HepG2 (cell line): ENCODE results near the gene FAM171A2. TPM values are rescaled to one million over a fixed set of nuclear protein-coding genes. Genes with fewer than 3 reads are reported as not detected.
A peak's percentile ranks its signal among the peaks of the same experiment; 100 is the strongest.

ENCODE experiments used
- AGO2 ChIP-seq: fragments of 200-400 bp; formaldehyde crosslinking; optimal IDR thresholded peaks from 2 replicates; pipeline ENCODE3; 2017; ENCODE audit warnings: mild to moderate bottlenecking, low read depth, low read length, moderate library complexity
- GFI1 ChIP-seq: sonication (generic); formaldehyde crosslinking; IDR thresholded peaks from 2 replicates; pipeline ENCODE4 v1.5.0; 2020; ENCODE audit warnings: missing genetic modification reagents, mild to moderate bottlenecking, borderline replicate concordance
- ISL2 ChIP-seq: sonication (generic); formaldehyde crosslinking; IDR thresholded peaks from 2 replicates; pipeline ENCODE4 v1.5.0; 2020; ENCODE audit warnings: missing genetic modification reagents
- RBFOX2 ChIP-seq: fragments of 200-400 bp; formaldehyde crosslinking; IDR thresholded peaks from 2 replicates; pipeline ENCODE4 v1.6.1; 2017; ENCODE audit warnings: low read depth, mild to moderate bottlenecking, low read length
- SMAD1 ChIP-seq: sonication (generic); formaldehyde crosslinking; IDR thresholded peaks from 2 replicates; pipeline ENCODE4 v1.4.0; 2020; ENCODE audit warnings: missing genetic modification reagents, low read depth, mild to moderate bottlenecking, borderline replicate concordance
- SP4 ChIP-seq: sonication (generic); formaldehyde crosslinking; IDR thresholded peaks from 2 replicates; pipeline ENCODE4 v1.8.1; 2023; ENCODE audit warnings: mild to moderate bottlenecking, missing genetic modification reagents
- SRF ChIP-seq: IDR thresholded peaks from 2 replicates; pipeline ENCODE4 v1.6.1; 2011; ENCODE audit warnings: mild to moderate bottlenecking, low read depth, low read length, moderate library complexity
- SUZ12 ChIP-seq: fragments of 150-350 bp; IDR thresholded peaks from 2 replicates; pipeline ENCODE4 v1.6.1; 2014; ENCODE audit warnings: low read depth, low read length
- TOE1 ChIP-seq: sonication (generic); formaldehyde crosslinking; IDR thresholded peaks from 2 replicates; pipeline ENCODE4 v1.4.0; 2020; ENCODE audit warnings: mild to moderate bottlenecking, missing genetic modification reagents
- ZNF143 ChIP-seq: sonication (generic); formaldehyde crosslinking; IDR thresholded peaks from 2 replicates; pipeline ENCODE4 v1.4.0; 2020; ENCODE audit warnings: missing genetic modification reagents
- ZNF17 ChIP-seq: sonication (generic); formaldehyde crosslinking; IDR thresholded peaks from 2 replicates; pipeline ENCODE4 v1.5.0; 2020; ENCODE audit warnings: mild to moderate bottlenecking, missing genetic modification reagents
- ZNF607 ChIP-seq: sonication (generic); formaldehyde crosslinking; IDR thresholded peaks from 2 replicates; pipeline ENCODE4 v1.5.1; 2020; ENCODE audit warnings: missing genetic modification reagents, mild to moderate bottlenecking, borderline replicate concordance
- ZSCAN29 ChIP-seq: sonication (generic); formaldehyde crosslinking; conservative IDR thresholded peaks from 2 replicates; pipeline ENCODE4 v1.4.0; 2020; ENCODE audit warnings: mild to moderate bottlenecking, missing genetic modification reagents
- polyA plus RNA-seq, 8 experiments: library from polyadenylated mRNA; depleted of rRNA in 3 of 8; stranded (reverse) in 7 of 8; unstranded in 1 of 8; fragments of >200 nt; fragmentation: Illumina TruSeq in 4 of 8; extraction: Trizol in 4 of 8; gene quantifications; 2 replicates each; pipeline versions ENCODE4 v1.2.1 to v1.2.3, GENCODE V29; 2011 to 2016; ENCODE audit warnings: low read depth in 4 of 8, missing spikeins in 1 of 8, mixed read lengths in 1 of 8; ENCODE audit not compliant: insufficient read depth in 1 of 8
- total RNA-seq, 5 experiments: library from RNA; depleted of rRNA; stranded (reverse); fragments of >200 nt; fragmentation: Illumina TruSeq; extraction: Trizol; gene quantifications; 2 replicates each; pipeline ENCODE4 v1.2.3, GENCODE V29; 2016; ENCODE audit warnings: low read depth in 1 of 5
- TF ChIP-seq, protein P1 (sequence below): sonication (generic); formaldehyde crosslinking; IDR thresholded peaks from 2 replicates; pipeline ENCODE4 v1.5.0; 2020; ENCODE audit warnings: mild to moderate bottlenecking, missing genetic modification reagents
- TF ChIP-seq, protein P2 (sequence below): sonication (generic); formaldehyde crosslinking; IDR thresholded peaks from 2 replicates; pipeline ENCODE4 v1.9.0; 2022; ENCODE audit warnings: low read depth, missing genetic modification reagents
- TF ChIP-seq, protein P3 (sequence below): sonication (generic); formaldehyde crosslinking; IDR thresholded peaks from 2 replicates; pipeline ENCODE4 v1.4.0; 2020; ENCODE audit warnings: mild to moderate bottlenecking, missing genetic modification reagents, borderline replicate concordance
- TF ChIP-seq, protein P4 (sequence below): IDR thresholded peaks from 2 replicates; pipeline ENCODE4 v1.6.1; 2016; ENCODE audit warnings: missing genetic modification reagents, missing compliant biosample characterization
- TF ChIP-seq, protein P5 (sequence below): IDR thresholded peaks from 2 replicates; pipeline ENCODE4 v1.6.1; 2012; ENCODE audit warnings: inconsistent platforms
- TF ChIP-seq, protein P6 (sequence below): sonication (generic); formaldehyde crosslinking; IDR thresholded peaks from 2 replicates; pipeline ENCODE4 v1.4.0; 2020; ENCODE audit warnings: low read depth, missing genetic modification reagents

FAM171A2 gene
- total and polyA plus RNA-seq, 2 of the 13 experiments (the other 11 are each of a cell fraction or from before 2014, with no cell fraction given) = 1.8 to 3.6 TPM

DNA sequence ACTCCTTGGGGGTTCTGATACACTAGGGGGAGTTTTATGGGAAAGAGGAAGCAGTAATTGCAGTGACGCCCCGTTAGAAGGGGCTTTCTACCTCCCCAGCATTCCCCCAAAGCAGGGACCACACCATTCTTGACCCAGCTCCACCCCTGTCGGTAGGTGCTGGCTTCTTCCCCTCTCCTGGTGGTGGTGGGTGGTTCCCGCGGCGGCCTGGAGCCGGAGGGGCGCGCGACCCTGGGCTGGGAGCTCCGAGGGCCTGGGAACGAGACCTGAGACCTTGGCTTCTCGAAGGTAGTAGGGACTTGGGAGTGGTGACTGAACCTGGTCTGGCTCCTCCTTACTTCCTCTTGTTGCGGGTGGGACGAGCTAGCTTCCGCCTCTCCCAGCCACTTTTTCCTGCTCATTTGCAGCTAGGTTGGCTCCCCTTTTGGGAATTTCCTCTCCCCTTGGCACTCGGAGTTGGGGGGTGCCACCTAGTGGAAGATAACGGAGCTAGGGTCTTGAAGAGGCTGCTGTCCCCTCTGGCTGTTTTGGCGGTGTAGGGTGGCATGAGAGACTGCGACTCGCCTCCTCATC lies 18.1 kb downstream of the FAM171A2 start (continued):
- TF ChIP-seq, protein P1, sequence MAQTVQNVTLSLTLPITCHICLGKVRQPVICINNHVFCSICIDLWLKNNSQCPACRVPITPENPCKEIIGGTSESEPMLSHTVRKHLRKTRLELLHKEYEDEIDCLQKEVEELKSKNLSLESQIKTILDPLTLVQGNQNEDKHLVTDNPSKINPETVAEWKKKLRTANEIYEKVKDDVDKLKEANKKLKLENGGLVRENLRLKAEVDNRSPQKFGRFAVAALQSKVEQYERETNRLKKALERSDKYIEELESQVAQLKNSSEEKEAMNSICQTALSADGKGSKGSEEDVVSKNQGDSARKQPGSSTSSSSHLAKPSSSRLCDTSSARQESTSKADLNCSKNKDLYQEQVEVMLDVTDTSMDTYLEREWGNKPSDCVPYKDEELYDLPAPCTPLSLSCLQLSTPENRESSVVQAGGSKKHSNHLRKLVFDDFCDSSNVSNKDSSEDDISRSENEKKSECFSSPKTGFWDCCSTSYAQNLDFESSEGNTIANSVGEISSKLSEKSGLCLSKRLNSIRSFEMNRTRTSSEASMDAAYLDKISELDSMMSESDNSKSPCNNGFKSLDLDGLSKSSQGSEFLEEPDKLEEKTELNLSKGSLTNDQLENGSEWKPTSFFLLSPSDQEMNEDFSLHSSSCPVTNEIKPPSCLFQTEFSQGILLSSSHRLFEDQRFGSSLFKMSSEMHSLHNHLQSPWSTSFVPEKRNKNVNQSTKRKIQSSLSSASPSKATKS = 0 out of 2 replicates have a peak, but pooled peaks have one; percentile 2
- TF ChIP-seq, protein P2, sequence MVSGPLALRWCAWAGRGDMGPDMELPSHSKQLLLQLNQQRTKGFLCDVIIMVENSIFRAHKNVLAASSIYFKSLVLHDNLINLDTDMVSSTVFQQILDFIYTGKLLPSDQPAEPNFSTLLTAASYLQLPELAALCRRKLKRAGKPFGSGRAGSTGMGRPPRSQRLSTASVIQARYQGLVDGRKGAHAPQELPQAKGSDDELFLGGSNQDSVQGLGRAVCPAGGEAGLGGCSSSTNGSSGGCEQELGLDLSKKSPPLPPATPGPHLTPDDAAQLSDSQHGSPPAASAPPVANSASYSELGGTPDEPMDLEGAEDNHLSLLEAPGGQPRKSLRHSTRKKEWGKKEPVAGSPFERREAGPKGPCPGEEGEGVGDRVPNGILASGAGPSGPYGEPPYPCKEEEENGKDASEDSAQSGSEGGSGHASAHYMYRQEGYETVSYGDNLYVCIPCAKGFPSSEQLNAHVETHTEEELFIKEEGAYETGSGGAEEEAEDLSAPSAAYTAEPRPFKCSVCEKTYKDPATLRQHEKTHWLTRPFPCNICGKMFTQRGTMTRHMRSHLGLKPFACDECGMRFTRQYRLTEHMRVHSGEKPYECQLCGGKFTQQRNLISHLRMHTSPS (CRISPR knock-in tag) = no peak
- no peak for TF ChIP-seq ZNF17
- TF ChIP-seq, protein P3, sequence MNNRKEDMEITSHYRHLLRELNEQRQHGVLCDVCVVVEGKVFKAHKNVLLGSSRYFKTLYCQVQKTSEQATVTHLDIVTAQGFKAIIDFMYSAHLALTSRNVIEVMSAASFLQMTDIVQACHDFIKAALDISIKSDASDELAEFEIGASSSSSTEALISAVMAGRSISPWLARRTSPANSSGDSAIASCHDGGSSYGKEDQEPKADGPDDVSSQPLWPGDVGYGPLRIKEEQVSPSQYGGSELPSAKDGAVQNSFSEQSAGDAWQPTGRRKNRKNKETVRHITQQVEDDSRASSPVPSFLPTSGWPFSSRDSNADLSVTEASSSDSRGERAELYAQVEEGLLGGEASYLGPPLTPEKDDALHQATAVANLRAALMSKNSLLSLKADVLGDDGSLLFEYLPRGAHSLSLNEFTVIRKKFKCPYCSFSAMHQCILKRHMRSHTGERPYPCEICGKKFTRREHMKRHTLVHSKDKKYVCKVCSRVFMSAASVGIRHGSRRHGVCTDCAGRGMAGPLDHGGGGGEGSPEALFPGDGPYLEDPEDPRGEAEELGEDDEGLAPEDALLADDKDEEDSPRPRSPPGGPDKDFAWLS (CRISPR knock-in tag) = no peak
- no peak; the same call in 1 of the 2 replicates for TF ChIP-seq SMAD1 (CRISPR knock-in tag)
- TF ChIP-seq, protein P4, sequence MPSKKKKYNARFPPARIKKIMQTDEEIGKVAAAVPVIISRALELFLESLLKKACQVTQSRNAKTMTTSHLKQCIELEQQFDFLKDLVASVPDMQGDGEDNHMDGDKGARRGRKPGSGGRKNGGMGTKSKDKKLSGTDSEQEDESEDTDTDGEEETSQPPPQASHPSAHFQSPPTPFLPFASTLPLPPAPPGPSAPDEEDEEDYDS (CRISPR knock-in tag) = no peak
- no peak for TF ChIP-seq SUZ12
- TF ChIP-seq ZNF143 = no peak
- no peak for TF ChIP-seq ISL2 (CRISPR knock-in tag)
- peak; percentile 52 for TF ChIP-seq AGO2
- no peak; the same call in 1 of the 2 replicates for TF ChIP-seq ZNF607
- no peak for TF ChIP-seq GFI1 (CRISPR knock-in tag)
- TF ChIP-seq SP4 (CRISPR knock-in tag) = peak; percentile 56; the same call in 1 of the 2 replicates
- TF ChIP-seq, protein P5, sequence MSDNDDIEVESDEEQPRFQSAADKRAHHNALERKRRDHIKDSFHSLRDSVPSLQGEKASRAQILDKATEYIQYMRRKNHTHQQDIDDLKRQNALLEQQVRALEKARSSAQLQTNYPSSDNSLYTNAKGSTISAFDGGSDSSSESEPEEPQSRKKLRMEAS = no peak
- no peak for TF ChIP-seq TOE1
- TF ChIP-seq, protein P6, sequence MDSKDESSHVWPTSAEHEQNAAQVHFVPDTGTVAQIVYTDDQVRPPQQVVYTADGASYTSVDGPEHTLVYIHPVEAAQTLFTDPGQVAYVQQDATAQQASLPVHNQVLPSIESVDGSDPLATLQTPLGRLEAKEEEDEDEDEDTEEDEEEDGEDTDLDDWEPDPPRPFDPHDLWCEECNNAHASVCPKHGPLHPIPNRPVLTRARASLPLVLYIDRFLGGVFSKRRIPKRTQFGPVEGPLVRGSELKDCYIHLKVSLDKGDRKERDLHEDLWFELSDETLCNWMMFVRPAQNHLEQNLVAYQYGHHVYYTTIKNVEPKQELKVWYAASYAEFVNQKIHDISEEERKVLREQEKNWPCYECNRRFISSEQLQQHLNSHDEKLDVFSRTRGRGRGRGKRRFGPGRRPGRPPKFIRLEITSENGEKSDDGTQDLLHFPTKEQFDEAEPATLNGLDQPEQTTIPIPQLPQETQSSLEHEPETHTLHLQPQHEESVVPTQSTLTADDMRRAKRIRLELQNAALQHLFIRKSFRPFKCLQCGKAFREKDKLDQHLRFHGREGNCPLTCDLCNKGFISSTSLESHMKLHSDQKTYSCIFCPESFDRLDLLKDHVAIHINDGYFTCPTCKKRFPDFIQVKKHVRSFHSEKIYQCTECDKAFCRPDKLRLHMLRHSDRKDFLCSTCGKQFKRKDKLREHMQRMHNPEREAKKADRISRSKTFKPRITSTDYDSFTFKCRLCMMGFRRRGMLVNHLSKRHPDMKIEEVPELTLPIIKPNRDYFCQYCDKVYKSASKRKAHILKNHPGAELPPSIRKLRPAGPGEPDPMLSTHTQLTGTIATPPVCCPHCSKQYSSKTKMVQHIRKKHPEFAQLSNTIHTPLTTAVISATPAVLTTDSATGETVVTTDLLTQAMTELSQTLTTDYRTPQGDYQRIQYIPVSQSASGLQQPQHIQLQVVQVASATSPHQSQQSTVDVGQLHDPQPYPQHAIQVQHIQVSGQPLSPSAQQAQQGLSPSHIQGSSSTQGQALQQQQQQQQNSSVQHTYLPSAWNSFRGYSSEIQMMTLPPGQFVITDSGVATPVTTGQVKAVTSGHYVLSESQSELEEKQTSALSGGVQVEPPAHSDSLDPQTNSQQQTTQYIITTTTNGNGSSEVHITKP = no peak
- TF ChIP-seq SRF = peak; percentile 85; the same call in 1 of the 2 replicates
- peak; percentile 57 for TF ChIP-seq RBFOX2
- no peak for TF ChIP-seq ZSCAN29 (CRISPR knock-in tag)
